ENCODE measurements around the gene DHRSX.
"Not testable (repeated sequence)": the region's sequence is repeated elsewhere in the genome, so short reads cannot be mapped to it uniquely, and the experiment has no call there.

DHRSX gene

DNA sequence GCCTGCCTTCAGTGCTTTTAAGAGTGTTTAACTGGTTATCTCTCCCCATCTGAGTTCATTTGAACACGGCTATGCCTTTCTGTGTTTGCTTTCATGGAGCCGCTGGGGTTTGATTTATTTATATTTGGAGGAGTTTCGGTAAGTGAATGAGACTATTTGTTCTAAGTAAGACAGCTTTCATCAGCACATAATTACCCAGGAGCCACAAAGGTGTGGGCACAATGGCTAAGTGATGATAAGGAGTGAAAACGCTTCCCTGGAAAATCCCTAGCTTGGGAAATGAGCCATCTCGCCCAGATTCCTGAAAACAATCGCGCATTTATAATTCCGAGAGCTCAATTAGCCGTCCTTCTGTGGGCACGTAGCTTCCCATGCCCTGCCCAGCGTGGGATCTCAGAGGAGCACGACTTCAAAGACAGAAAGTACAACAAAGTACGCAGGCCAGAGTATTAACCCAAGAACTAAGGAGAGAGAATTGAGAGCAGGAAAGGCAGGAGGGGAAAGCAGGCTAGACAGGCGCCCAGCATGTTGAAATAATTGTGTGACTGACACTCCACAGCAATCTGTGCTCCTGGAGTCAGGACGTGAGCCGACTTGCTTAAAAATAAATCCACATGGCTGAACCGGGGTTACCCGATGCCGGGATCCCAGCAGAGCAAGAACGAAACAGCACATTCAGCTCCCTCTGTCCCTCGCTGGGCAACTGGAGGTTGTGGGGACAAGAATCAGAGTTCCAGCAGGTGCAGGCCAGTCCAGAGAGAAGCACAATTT lies 99.0 kb downstream of the DHRSX start:
- in situ Hi-C loops (cut with HindIII; ENCODE audit: low sequenced_read_pairs): no loop called here

DNA sequence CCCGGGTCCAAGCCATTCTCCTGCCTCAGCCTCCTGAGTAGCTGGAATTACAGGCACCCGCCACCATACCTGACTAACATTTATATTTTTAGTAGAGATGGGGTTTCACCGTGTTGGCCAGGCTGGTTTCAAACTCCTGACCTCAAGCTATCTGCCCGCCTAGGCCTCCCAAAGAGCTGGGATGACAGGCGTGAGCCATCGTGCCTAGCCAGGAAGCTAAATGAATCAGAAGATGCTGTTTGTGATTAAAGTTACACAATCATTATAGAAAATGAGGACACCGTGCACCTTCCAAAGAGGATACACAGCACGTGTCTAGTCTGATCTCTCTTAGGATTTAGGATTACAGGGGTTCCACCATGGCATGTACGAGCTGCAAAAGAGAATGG lies 99.6 kb downstream of the DHRSX start:
- in situ Hi-C loops (cut with HindIII; ENCODE audit: low sequenced_read_pairs): no loop called here

DNA sequence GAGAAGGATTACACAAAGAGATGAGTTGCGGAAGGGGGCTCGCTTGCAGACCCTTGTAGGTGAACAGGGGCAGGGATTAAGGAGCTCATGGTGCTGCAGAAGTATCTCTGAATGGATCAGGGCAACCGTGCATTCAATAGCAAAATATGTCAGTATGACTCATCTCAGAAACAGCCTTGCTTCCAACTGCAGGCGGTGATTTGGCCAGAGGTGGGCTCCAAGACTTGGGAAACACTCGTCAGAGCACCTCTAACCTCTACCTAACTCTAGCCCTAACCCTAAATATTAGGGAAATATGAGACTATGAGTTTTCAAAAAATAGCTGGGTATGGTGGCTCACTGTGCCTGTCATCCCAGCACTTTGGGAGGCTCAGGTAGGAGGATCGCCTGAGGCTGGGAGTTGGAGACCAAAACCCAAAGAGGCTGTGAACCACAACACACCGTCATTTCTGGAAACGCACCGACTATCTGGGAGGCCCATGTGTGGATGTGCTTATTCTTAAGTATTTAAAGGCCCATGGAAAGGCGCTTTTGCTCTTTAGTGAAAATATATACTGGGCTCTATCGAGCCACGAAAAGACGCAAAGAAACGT lies 102.6 kb downstream of the DHRSX start:
- in situ Hi-C loops (cut with HindIII; ENCODE audit: low sequenced_read_pairs): no loop called here

DNA sequence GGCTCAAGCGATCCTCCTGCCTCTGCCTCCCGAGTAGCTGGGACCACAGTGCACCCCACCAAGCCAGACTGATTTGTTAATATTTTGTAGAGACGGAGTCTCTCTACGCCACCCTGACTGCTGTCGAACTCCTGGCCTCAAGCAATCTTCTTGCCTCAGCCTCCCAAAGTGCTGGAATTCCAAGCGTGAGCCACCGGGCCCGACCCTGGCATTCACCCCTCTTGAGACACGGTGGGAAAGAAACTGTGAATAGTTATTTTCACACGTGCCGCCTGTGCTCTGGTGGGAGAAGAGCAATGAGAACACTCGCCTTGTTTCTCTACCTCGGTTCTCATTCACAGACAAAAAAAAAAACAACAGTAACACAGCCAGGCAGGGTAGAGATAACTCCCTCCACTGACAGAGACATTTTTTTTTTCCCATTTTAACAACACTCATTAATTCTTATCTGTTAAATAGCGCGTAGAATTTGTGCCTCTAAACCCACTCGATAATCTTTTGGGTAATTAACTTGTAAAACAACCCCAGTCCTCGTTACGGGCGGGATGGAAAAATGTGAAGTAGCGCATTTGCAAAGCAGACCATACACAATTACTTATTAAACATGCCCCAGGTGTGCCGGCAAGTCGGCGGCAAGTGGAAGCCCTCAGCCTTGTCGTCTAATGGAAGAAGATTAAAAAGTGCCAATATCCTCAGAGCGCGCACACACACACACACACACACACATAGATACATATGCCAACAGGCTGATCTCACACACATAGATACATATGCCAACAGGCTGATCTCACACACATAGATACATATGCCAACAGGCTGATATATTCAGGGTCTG lies 103.3 kb downstream of the DHRSX start:
- in situ Hi-C loops (cut with HindIII; ENCODE audit: low sequenced_read_pairs): no loop called here

DNA sequence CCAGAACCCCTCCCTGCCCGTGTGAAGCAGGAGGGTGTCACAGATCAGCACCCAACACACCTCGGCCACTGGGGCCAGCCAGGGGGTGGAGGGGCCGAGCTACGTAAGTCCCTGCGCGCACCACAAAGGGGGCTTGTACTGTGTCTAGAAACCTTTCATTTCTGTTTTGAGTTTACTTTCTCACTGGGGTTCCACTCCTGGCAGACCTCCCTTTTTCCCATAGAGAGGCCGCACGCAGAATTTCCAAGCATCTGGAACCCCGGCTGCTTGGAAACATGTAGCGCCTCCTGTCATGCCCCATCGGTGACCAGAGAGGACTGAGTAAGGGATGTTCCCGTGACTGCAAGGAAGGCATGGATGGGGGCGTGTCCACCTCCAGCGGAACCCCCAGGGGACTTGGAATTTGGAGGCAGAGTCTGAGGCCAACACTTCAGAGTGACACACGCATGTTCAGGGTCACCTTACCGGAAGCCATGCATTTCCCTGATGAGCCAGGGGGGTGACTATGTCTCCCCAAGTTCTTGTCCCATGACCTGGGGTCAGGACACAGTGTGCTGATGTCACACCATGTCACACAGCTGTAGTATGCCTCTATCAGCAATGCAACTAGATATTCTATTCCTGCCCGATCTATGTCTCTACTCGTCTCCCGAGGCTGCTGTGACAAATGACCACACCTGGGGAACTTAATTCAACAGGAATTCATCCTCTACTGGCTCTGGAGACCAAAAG lies 105.3 kb downstream of the DHRSX start:
- in situ Hi-C loops (cut with HindIII; ENCODE audit: low sequenced_read_pairs): no loop called here

DNA sequence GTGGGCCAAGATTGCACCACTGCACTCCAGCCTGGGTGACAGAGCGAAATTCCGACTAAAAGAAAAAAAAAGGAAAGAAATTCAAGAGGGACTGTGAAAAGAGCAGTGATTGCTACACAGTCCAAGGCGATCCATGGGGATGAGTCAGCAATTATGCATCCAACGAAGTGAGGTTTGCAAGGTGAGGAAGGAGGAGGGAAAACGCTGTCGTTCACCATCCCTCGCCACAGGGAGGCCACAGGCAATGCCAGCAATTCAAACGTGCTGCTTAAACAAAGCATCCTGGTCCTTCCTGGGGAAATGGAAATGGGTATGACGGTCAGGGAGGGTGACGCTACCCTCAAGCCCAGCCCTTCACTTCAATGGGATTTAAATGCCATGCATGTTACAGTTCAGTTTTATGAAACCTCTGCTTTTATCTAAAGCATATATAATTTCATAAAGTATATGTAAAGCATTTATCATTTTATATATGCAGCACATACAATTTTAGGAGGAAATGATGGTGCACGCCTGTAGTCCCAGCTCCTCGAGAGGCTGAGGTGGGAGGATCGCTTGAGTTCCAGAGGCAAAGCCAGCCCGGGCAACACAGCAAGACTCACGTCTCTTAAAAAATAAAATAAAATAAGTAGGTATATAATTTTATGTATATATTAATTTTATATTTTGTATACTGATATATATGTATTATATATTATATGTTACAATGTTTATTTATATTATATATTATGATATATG lies 108.7 kb downstream of the DHRSX start:
- in situ Hi-C loops (cut with HindIII; ENCODE audit: low sequenced_read_pairs): no loop called here

DNA sequence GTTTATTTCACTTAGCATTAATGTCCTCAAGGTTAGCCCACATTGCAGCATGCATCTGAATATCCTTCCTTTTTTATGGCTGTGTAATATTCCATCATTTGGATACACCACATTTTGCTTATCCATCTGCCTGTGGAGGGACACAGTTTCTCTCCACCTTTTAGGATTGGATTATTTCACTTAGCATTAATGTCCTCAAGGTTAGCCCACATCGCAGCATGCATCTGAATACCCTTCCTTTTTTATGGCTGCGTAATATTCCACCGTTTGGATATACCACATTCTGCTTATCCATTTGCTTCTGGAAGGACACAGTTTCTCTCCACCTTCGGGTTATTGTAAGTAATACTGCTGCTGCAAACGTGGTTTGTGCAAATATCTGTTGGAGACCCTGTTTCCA lies 110.0 kb downstream of the DHRSX start:
- in situ Hi-C loops (cut with HindIII; ENCODE audit: low sequenced_read_pairs): no loop called here

DNA sequence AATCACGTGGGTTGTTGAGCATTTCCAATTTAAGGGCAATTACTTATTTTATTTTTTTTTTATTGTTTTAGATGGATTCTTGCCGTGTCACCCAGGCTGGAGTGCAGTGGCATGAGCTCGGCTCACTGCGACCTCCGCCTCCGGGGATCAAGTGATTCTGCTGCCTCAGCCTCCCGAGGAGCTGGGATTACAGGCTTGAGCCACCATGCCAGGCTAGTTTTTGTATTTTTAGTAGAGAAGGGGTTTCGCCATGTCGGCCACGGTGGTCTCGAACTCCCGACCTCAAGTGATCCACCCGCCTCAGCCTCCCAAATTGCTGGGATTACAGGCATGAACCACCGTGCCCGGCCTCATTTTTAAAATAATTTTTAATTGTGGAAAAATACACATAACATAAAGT lies 111.0 kb downstream of the DHRSX start:
- in situ Hi-C loops (cut with HindIII; ENCODE audit: low sequenced_read_pairs): not testable (repeated sequence)

DNA sequence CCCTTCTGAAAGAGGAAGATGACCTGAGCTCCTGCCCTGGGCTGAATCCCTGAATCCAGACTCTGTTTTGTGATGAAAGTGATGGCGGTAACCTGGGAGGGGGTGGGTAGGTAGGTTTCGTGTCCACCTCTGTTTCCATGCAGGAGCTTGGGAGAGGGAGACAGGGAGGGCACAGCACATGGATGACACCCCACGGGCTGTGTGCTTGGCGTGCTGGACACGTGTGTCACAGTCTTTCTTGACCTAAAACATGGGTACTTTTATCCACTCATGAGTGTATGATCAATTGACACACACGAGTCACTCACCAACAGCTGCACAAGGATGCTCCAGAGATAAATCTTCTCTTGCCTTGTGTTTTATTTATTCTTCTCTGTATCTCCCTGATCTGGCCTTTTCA lies 111.5 kb downstream of the DHRSX start:
- in situ Hi-C loops (cut with HindIII; ENCODE audit: low sequenced_read_pairs): no loop called here

DNA sequence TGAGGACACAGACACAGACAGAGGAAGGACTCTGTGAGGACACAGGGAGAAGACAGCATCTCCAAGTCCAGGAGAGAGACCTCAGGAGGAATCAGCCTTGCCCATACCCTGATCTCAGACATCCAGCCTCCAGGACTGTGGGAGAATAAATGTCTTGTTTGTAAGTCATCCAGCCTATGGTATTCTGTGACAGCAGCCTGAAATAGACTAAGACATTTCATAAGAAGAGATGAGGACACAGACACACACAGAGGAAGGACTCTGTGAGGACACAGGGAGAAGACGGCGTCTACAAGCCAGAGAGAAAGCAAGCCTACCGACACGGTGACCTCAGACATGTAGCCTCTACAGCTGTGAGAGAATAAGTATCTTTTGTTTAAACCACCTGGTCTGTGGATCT lies 112.1 kb downstream of the DHRSX start:
- in situ Hi-C loops (cut with HindIII; ENCODE audit: low sequenced_read_pairs): no loop called here

DNA sequence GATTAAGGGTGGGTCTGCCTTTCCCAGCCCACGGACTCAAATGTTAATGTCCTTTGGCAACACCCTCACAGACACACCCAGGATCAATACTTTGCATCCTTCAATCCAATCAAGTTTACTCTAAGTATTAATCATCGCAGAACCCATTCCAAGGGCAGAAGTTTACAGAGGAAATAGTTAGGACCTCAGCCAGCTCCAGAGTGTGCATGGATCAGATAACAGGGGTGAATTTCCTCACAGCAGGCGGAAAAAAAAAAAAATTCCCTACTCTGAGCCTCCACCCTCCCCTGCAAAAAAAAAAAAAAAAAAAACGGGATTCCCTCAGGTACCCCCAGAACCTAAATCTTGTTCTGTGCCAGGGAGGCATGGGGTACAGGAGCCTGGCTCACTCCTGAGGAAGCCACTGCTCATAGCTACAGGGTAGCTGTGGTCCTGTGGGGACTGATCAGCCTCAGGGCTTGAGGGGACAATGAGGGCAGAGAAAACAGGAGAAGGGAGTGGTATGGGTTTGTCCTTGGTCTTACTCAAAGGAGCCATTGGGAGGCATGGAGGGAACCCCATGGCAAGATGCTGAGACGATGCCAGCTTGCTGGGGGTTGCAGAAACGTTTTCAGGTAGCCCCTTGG lies 113.0 kb downstream of the DHRSX start:
- in situ Hi-C loops (cut with HindIII; ENCODE audit: low sequenced_read_pairs): no loop called here

DNA sequence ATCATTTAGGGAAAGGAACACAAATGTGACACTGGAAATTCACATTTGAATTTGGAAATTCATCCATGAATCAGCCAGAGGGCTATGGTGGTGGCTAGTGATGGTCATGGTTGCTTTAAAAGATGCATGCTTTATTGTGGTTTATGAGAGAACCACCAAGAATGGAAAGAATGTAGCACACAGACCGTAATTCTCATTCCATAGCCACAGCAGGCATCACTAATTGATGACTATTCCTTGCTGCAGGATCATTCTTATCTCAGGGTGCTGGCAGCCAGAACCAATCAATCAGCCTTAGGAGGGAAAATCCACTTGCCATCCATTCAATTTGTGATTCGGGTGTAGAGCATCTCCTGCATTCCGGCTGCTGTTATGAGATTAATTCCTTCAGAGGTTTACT lies 115.6 kb downstream of the DHRSX start:
- in situ Hi-C loops (cut with HindIII; ENCODE audit: low sequenced_read_pairs): no loop called here

DNA sequence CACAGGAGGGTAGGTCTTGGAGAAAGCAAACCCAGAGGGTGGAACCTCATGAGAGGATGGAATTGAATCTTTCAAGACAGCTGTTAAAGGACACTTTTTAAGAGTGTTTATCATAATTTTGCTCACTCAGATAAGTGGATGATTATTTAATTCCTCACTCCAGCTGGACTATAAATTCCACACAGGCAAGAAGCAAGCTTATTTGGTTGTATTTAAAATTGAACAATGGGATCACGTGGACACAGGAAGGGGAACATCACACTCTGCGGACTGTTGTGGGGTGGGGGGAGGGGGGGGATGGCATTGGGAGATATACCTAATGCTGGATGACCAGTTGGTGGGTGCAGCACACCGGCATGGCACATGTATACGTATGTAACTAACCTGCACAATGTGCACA lies 116.3 kb downstream of the DHRSX start:
- in situ Hi-C loops (cut with HindIII; ENCODE audit: low sequenced_read_pairs): no loop called here

DNA sequence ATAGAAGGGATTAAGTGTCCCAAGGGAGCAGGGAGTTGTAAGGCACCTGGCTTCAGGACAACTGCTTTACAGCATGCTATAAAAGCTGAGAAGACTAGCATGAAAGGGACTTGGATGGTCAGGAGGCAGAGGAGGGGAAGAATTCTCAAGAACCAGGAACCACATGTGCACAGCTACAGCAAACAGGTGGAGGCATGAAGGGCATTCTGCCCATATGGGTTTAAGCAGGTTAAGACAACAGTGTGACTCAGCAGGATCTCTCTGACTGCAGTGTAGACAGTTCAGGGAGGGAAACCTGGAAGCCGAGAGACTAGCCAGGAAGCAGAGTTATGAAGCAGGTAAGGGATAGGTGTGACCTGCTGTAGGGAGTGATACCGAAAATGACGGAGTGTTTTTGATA lies 117.0 kb downstream of the DHRSX start:
- in situ Hi-C loops (cut with HindIII; ENCODE audit: low sequenced_read_pairs): no loop called here

DNA sequence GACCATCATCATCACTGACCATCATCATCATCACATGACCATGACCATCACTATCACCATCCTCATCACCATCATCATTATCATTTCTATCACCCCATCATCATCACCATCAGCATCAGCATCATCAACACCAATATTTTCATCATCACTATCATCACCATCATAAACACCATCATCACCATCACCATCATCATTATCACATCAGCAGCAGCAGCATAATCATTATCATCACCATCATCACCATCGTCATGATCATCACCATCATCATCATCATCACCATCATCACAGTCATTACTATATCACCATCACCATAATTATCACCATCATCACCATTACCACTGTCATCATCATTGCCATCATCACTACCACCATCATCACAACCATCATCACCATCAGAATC lies 117.6 kb downstream of the DHRSX start:
- in situ Hi-C loops (cut with HindIII; ENCODE audit: low sequenced_read_pairs): no loop called here

DNA sequence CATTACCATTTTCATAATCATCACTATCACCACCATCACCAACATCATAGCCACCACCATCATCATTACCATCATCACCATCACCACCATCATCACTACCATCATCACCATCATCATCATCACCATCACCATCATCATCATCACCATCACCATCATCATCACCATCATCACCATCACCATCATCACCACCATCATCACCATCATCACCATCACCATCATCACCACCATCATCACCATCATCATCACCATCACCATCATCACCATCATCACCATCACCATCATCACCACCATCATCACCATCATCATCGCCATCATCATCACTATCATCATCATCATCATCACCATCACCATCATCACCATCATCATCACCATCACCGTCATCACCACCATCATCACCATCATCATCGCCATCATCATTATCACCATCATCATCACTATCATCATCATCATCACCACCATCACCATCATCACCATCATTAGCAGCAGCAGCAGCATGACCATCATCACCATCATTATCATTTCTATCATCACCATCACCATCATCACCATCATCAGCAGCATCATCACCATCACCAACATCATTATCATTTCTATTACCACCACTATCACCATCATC lies 118.2 kb downstream of the DHRSX start:
- in situ Hi-C loops (cut with HindIII; ENCODE audit: low sequenced_read_pairs): not testable (repeated sequence)

DNA sequence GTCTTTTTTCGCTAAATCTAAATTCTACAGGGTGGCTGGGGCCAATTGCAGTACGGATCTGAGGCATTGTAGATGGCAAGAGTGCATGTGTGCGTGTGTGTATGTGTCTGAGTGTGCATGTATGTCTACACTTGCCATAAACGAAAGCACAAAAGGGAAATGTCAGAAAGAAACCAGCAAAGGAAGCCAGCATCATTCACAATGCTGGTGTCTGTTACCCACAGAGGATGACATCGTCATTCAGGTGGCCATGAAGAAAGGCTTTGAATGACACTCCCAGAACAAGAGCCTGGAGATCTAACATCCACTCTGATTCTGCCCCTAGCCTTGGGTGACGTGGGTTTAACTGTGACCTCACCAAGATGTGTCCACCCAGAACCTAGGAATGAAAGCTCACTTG lies 124.6 kb downstream of the DHRSX start:
- in situ Hi-C loops (cut with HindIII; ENCODE audit: low sequenced_read_pairs): no loop called here

DNA sequence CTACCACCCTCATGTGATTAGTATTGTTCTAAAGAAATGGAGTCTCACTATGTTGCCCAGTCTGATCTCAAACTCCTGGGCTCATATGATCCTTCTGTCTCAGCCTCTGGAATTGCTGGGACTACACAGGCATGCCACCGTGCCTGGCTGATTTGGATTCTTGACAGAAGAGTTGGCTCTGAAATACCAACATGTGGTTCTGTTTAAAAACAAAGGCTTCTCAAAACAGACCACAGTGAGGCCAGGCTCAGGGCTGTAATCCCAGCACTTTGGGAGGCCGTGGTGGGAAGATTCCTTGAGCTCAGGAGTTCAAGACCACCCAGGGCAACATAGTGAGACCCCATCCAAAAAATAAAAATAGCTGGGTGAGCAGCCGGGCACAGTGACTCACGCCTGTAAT lies 126.7 kb downstream of the DHRSX start:
- in situ Hi-C loops (cut with HindIII; ENCODE audit: low sequenced_read_pairs): no loop called here

DNA sequence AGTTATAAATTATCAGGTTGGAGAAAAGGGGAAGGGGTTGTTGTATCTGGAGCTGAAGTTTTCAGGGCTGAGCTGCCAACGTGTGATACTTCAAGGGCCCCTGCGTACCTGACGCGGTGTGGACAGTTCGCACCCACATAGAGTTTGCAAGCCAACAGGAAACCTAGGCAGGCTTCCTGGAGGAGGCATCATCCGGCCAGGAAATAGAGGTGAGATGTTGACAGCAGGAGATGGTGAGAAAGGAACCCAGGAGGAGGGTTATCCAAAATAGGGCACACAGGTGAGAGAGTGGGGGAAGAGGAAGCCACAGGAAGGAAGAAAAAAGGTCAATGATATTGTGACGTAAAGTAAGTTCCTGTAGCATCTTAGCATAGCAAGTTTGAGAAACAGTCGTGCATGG lies 127.2 kb downstream of the DHRSX start:
- in situ Hi-C loops (cut with HindIII; ENCODE audit: low sequenced_read_pairs): no loop called here
